Fibroblast of villous mesenchyme (primary cell): ENCODE data around the gene HMX1. TPM values are rescaled to one million over a fixed set of nuclear protein-coding genes. Genes with fewer than 3 reads are reported as not detected.

Experiments used
- DNase-seq: peaks from one replicate; pipeline ENCODE4 v3.0.0-alpha.2; 2010; ENCODE audit warnings: low read depth
- H3K4me3 ChIP-seq: 2 replicates; pipeline ENCODE4 v1.5.1; 2011; ENCODE audit warnings: low read depth, mild to moderate bottlenecking, low read length
- total RNA-seq: library from RNA; depleted of rRNA; stranded (reverse); fragments of >200 nt; gene quantifications from 2 replicates; pipeline ENCODE4 v1.2.3, GENCODE V29; 2012
- TF ChIP-seq, protein P1 (sequence below): IDR thresholded peaks from 2 replicates; pipeline ENCODE4 v1.5.1; 2012; ENCODE audit warnings: low read depth, mild to moderate bottlenecking, low read length; ENCODE audit not compliant: insufficient read depth

HMX1 gene
- total RNA-seq, 1 donor, result not detected

DNA sequence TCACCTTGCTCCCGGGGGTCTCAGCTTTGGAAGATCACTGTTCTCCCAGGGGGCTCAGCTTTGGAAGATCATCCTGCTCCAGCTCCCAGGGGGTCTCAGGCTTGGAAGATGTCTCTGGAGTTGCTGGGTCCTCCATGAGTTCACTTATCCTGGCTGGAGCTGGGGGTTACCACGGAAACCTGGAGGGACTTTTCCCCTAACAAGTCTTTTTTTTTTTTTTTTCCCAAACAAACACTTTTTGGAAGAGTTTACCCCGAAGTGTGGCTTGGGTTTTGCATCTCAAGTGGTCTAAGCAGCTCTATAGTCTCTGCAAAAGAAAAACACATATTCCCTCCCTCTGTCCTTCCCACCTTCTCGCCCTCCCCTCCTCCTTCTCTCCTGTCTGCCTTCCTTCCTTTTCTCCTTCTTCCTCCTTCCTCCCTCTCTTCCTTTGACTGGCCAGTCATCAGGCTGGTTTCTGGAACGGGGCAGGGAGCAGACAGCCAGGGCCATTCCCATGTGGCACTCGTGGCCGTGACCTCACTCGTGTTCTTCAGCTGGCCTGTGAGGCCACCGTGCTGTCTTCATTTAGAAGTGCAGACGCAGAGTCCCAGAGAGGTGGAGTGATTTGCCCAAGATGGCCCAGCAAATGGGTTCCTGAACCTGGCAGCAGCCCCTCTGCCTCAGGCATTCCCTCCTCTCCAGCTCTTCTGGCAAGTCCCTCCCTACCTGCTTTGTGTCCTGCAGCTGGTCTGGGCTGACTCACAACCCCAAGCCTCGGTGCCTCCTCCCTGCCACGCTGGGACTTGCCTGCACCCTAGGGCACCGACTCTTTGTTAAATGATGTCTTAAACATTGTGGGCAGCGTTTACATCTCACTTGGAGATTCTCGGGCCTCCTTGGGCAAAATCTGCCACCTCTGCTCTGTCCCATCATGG, 25.9 kb upstream of the HMX1 start:
- TF ChIP-seq, protein P1, sequence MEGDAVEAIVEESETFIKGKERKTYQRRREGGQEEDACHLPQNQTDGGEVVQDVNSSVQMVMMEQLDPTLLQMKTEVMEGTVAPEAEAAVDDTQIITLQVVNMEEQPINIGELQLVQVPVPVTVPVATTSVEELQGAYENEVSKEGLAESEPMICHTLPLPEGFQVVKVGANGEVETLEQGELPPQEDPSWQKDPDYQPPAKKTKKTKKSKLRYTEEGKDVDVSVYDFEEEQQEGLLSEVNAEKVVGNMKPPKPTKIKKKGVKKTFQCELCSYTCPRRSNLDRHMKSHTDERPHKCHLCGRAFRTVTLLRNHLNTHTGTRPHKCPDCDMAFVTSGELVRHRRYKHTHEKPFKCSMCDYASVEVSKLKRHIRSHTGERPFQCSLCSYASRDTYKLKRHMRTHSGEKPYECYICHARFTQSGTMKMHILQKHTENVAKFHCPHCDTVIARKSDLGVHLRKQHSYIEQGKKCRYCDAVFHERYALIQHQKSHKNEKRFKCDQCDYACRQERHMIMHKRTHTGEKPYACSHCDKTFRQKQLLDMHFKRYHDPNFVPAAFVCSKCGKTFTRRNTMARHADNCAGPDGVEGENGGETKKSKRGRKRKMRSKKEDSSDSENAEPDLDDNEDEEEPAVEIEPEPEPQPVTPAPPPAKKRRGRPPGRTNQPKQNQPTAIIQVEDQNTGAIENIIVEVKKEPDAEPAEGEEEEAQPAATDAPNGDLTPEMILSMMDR, result no peak
- DNase-seq, result no peak
- H3K4me3 ChIP-seq, result no peak overlapping the region

DNA sequence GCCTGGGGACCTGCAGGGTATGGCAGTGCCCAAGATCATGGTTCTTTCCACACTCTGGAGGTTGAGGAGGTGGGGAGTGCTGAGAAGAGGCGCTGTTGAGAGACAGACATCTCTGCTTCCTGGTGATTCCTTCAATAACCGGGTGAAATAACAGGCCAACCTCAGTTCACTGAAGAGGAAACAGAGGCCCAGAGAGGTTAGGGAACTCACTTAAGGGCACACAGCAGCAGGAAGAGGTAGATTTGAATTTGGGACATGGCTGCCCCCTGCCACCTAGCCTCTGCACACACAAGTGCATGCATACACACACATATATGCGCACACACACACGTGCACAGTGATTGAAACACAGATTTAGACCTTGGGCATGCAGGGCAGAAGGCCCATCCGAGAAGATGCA, 24.9 kb upstream of the HMX1 start:
- TF ChIP-seq, protein P1, result no peak
- H3K4me3 ChIP-seq, result no peak overlapping the region
- no peak for DNase-seq

DNA sequence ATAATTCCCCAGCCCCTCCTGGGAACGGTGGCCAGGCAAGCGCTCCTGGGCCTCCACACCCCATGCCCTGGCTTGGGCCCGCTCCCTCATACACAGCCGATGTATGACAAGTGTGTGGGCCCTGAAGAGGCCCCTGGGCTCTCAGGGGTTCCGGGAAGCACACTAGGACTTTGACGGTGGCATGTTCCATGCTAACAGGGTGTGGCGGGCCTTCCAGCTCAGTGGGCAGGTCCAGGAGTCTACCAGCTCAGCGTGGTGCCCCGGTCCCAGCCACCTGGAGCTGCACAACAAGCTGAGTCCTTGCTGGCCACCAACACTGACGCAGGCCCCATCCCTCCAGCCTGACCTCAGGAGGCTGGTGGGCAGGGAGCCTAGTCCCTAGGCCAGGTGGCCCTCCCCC, 24.4 kb upstream of the HMX1 start:
- no peak overlapping the region for H3K4me3 ChIP-seq
- TF ChIP-seq, protein P1, result no peak
- DNase-seq, result no peak

DNA sequence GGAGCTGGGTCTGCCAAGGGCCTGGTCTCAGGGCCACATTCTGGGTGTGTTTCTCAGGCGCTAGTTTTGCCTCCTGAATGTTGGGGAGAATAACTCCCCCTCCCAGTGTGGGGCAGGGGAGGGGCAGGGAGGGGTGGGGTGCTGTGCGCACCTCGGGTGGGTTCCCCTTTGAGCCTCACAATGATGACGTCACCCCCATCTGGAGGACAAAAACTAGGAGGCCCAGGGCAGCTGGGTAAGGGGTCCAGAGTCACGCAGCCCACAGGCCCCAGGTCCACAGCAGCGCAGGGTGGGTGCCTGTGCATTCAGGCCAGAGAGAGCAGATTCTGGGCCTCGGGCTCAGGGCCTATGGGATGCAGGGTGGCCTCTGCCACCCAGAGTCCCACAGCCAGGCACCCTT, 23.7 kb upstream of the HMX1 start:
- TF ChIP-seq, protein P1, result no peak
- no peak overlapping the region for H3K4me3 ChIP-seq
- DNase-seq, result no peak

DNA sequence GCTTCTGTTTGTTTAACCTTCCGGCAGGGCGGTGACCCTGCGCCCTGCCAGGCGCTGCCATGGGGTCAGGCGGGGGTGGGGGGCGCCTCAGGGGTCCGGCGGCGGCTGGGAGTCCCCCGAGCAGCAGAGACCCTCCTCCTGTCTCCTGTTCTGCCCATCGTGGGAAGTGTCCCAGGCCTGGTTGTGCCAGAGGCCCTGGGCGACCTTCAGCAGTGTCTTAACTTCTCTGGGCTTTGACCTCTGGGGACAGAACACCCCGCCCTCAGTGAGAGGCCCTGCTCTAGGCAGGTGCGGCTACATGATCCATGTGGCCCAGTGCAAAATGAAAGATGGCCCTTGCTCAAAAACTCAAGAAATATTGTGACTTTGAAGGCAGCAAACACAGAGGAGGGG, 22.8 kb upstream of the HMX1 start:
- DNase-seq, result no peak
- no peak overlapping the region for H3K4me3 ChIP-seq
- TF ChIP-seq, protein P1, result no peak

DNA sequence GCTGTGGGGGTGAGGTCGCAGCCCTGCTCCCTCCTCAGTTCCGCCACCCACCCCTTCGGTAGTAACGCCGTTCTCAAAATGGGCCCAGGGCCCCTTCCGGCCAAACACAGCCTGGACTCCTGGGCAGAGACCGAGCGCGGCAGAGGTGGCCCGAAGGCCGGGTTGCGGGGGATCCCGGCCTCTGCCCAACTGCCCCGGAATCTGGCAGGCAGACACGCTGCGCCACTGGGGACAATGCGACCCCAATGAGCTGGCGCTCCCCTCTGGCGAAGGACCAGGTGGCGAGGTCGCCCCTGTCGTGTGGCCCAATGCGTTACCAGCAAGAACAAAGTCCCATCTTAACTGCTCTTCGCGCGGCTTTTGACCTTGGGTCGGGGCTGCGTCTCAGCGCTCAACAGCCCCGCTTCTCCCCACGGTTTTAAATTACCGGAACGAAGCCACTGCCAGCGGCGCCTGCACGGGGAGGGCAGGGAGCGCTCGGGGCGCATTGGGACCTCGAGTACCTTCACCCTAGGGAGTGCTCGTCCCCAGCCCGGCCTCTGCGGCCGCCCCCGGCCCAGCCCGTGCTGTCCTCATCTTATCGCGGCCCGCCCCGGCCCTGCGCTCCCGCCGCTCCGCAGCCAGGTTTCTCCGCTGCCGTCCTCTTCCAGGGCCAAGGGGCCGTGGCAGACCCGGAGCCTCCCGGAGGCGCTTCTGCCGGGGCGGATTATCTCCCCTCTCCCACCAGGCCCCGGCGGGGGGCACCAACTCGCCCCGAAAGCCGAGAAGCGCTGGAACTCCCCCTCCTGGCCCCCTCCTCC, 22.2 kb upstream of the HMX1 start:
- DNase-seq, result no peak
- TF ChIP-seq, protein P1, result no peak

More for the DNA sequence above, 22.2 kb upstream of the HMX1 start:
- no peak overlapping the region for H3K4me3 ChIP-seq
